Upper lobe of left lung (tissue), 6 donors: ENCODE results near the gene MSRB1. TPM values are rescaled to one million over a fixed set of nuclear protein-coding genes. Genes with fewer than 3 reads are reported as not detected.

Experiments used
- ATAC-seq, 2 donors: fragments of 200-7000 bp; cut with Tn5 transposase; one replicate each; pipeline ENCODE4 v1.9.1; 2022; ENCODE audit warnings: mild to moderate bottlenecking in 2 of 2, moderate library complexity in 2 of 2; ENCODE audit not compliant: low FRiP score in 2 of 2
- DNase-seq, 2 donors: peaks; one replicate each; pipeline ENCODE4 v3.0.0-alpha.2; 2019 to 2020
- H3K27ac ChIP-seq, 4 donors: fragments of 200-600 bp; sonication (generic); one replicate each; pipeline ENCODE4 v1.5.1; 2016 to 2019
- H3K27me3 ChIP-seq, 4 donors: fragments of 200-600 bp; sonication (generic); one replicate each; pipeline ENCODE4 v1.5.1; 2017 to 2019
- H3K36me3 ChIP-seq, 4 donors: fragments of 200-600 bp; sonication (generic); one replicate each; pipeline ENCODE4 v1.5.1; 2016 to 2019
- H3K4me1 ChIP-seq, 4 donors: fragments of 200-600 bp; sonication (generic); one replicate each; pipeline ENCODE4 v1.5.1; 2018 to 2019
- H3K4me3 ChIP-seq, 4 donors: fragments of 200-600 bp; sonication (generic); one replicate each; pipeline ENCODE4 v1.5.1; 2017 to 2019; ENCODE audit warnings: mild to moderate bottlenecking in 2 of 4, moderate library complexity in 1 of 4
- H3K9me3 ChIP-seq, 4 donors: fragments of 200-600 bp; sonication (generic); one replicate each; pipeline ENCODE4 v1.5.1; 2018 to 2019
- EP300 ChIP-seq, 4 donors: sonication (generic); formaldehyde crosslinking; IDR thresholded peaks; one replicate each; pipeline ENCODE4 v1.5.1; 2017; ENCODE audit warnings: antibody characterized with exemption in 4 of 4, control low read depth in 2 of 4
- POLR2A ChIP-seq, 4 donors: fragments of 450-650 bp; IDR thresholded peaks; one replicate each; pipeline ENCODE4 v1.5.1; 2016 to 2017; ENCODE audit warnings: antibody characterized with exemption in 4 of 4, mild to moderate bottlenecking in 2 of 4
- POLR2AphosphoS5 ChIP-seq, 2 donors: sonication (generic); formaldehyde crosslinking; IDR thresholded peaks; one replicate each; pipeline ENCODE4 v1.5.1; 2017; ENCODE audit warnings: antibody characterized with exemption in 2 of 2
- WGBS, 2 donors: methylation state at CpG; one replicate each; pipeline ENCODE4 v1.1.5; 2017 to 2018; 5-methylcytosine and 5-hydroxymethylcytosine counted together
- total RNA-seq, 6 donors: library from RNA; depleted of rRNA in 4 of 6; stranded (reverse); fragments of >200 nt in 4 of 6; gene quantifications; one replicate each; pipeline versions ENCODE4 v1.1.0 to v1.2.1, GENCODE V29; 2016 to 2021
- TF ChIP-seq, protein P1 (sequence below), 6 experiments: fragments of 450-650 bp in 4 of 6; fragments of 200-600 bp in 2 of 6; sonication (generic) in 2 of 6; IDR thresholded peaks; one replicate each; pipeline ENCODE4 v1.5.1; 2016 to 2019; ENCODE audit warnings: antibody characterized with exemption in 6 of 6
- donor health status: DM: no; HTN: no; CAD: no; lungs with moderate emphysema.
- donor health status: DM: no; HTN: yes; CAD: no; lungs with severe emphysema.

The MSRB1 gene
- total RNA-seq, 6 donors from 2014 or later: 18.2 to 45.3 (median 31.9) TPM

- no peaks in the 10 kb centered on the region for H3K27me3 ChIP-seq
- no peak for DNase-seq
- no peak for ATAC-seq
- H3K36me3 ChIP-seq: no peaks in the 10 kb centered on the region
- WGBS, 2 donors: 86 to 87% methylated on average over 3 to 17 of the region's 17 CpGs
- H3K27ac ChIP-seq: no peak overlapping the region
- TF ChIP-seq POLR2A (IDR thresholded peaks at IDR 0.05) (no peak), POLR2AphosphoS5 (IDR thresholded peaks at IDR 0.05) (no peak), EP300 (IDR thresholded peaks at IDR 0.05) (no peak)
- TF ChIP-seq, protein P1, sequence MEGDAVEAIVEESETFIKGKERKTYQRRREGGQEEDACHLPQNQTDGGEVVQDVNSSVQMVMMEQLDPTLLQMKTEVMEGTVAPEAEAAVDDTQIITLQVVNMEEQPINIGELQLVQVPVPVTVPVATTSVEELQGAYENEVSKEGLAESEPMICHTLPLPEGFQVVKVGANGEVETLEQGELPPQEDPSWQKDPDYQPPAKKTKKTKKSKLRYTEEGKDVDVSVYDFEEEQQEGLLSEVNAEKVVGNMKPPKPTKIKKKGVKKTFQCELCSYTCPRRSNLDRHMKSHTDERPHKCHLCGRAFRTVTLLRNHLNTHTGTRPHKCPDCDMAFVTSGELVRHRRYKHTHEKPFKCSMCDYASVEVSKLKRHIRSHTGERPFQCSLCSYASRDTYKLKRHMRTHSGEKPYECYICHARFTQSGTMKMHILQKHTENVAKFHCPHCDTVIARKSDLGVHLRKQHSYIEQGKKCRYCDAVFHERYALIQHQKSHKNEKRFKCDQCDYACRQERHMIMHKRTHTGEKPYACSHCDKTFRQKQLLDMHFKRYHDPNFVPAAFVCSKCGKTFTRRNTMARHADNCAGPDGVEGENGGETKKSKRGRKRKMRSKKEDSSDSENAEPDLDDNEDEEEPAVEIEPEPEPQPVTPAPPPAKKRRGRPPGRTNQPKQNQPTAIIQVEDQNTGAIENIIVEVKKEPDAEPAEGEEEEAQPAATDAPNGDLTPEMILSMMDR (IDR thresholded peaks at IDR 0.05): no peak
- peaks cover 0 to 14% (median 7%) of the 10 kb centered on the region in 4 donors for H3K4me1 ChIP-seq
- no peak overlapping the region for H3K4me3 ChIP-seq
- H3K9me3 ChIP-seq: no peaks in the 10 kb centered on the region
These were observed 35.7 kb downstream of the MSRB1 start for GRCh38 chr16:1907226-1907860.

DNA sequence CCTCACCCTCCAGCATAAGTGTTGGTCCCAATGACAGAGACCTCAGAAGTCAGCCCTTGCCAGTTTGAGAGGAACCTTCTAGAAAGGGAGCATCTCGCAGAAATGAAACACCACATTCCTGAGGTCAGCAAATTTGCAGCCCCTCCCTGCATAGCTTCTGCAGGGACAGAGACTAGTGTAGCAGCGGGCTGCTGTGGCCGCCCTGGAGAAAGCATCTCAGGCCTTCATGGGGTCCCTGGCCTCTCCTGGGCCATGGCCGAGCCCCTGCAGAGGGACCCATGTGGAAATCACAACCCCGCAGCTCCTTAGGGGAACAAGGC lies 36.2 kb downstream of the MSRB1 start:
- peaks cover 0 to 14% (median 7%) of the 10 kb centered on the region in 4 donors for H3K4me1 ChIP-seq
- ATAC-seq (no peak), DNase-seq (no peak)
- no peak overlapping the region for H3K4me3 ChIP-seq
- 91 to 100% methylated on average over 1 to 5 of the region's 5 CpGs for WGBS, 2 donors
- H3K27ac ChIP-seq: no peak overlapping the region
- TF ChIP-seq, protein P1 (IDR thresholded peaks at IDR 0.05): no peak
- no peak for TF ChIP-seq POLR2A (IDR thresholded peaks at IDR 0.05)
- TF ChIP-seq POLR2AphosphoS5 (IDR thresholded peaks at IDR 0.05): no peak
- no peak for TF ChIP-seq EP300 (IDR thresholded peaks at IDR 0.05)
- no peaks in the 10 kb centered on the region for H3K36me3 ChIP-seq
- no peaks in the 10 kb centered on the region for H3K27me3 ChIP-seq
- no peaks in the 10 kb centered on the region for H3K9me3 ChIP-seq

GRCh38 chr16:1906055-1906845 lies 36.7 kb downstream of the MSRB1 start:
- H3K27ac ChIP-seq: no peak overlapping the region
- H3K4me1 ChIP-seq: peaks cover 0 to 14% (median 7%) of the 10 kb centered on the region in 4 donors
- 53 to 69% methylated on average over 18 to 30 of the region's 31 CpGs for WGBS, 2 donors
- no peaks in the 10 kb centered on the region for H3K27me3 ChIP-seq
- no peak overlapping the region for H3K4me3 ChIP-seq
- ATAC-seq (no peak), DNase-seq (no peak)
- H3K9me3 ChIP-seq: no peaks in the 10 kb centered on the region
- TF ChIP-seq EP300 (IDR thresholded peaks at IDR 0.05) (no peak), POLR2A (IDR thresholded peaks at IDR 0.05) (no peak), POLR2AphosphoS5 (IDR thresholded peaks at IDR 0.05) (no peak)
- TF ChIP-seq, protein P1 (IDR thresholded peaks at IDR 0.05): no peak
- H3K36me3 ChIP-seq: no peaks in the 10 kb centered on the region

DNA sequence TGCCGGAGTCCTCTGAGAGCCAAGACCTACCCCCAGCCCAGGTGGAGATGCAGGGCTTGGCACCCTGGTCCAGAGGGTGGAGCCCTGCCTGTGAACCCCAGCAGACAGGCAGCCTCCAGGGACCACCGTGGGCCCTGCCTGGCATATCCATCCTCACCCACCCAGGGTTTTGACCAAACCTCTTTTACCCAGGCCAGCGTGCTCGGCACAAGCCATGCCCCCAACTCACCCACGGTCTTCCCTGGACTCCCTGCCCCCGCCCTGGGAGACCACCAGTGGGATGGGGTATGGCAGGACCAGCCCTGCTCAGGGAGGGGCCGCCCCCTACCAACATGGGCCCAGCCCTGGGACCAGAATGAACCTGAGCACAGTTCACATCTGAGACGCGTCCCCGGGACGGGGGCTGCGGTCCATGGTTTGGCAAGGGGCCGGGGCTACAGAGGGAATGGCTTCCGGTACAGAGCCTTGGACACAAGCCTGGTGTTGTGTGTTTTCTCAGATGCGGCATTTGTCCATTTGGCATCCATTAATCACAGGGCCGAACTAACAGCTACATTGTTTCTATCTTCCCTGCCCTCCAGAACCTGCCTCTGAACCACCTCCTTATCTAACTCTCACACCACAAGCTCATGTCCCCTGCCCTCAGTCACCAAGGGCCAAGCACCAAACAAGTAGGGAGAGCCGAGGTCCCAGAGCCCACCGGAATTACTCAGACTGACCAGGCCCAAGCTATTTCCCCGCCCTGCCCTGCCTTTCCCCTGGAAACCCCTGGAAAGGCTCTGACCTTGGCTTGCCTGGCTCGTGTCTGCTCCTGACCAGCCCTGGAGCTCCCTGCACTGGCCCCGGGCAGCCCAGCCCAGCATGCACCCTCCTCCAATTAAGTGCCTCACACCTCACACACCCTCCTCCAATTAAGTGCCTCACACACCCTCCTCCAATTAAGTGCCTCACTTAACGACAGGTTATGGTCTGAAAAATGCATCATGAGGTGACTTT lies 38.9 kb downstream of the MSRB1 start:
- Histone ChIP-seq H3K36me3 (no peaks in the 10 kb centered on the region), H3K27me3 (no peaks in the 10 kb centered on the region), H3K9me3 (no peaks in the 10 kb centered on the region), H3K27ac (peak overlapping the region in 2 of 4 donors; percentile 58 to 83), H3K4me3 (peak overlapping the region in 1 of 4 donors; percentile 20), H3K4me1 (peaks cover 0 to 21% (median 9%) of the 10 kb centered on the region in 4 donors)
- WGBS, 2 donors: 45 to 71% methylated on average over 9 to 22 of the region's 22 CpGs
- peak in 1 of 2 donors; percentile 65 for TF ChIP-seq POLR2AphosphoS5 (IDR thresholded peaks at IDR 0.05)
- TF ChIP-seq, protein P1 (IDR thresholded peaks at IDR 0.05): no peak
- TF ChIP-seq EP300 (IDR thresholded peaks at IDR 0.05): peak in 1 of 4 donors; percentile 6
- TF ChIP-seq POLR2A (IDR thresholded peaks at IDR 0.05): peak in 2 of 4 donors; percentile 48 to 82
- DNase-seq (peak; percentile 71 to 85), ATAC-seq (peak in 1 of 2 donors; percentile 86)
